A549 (cell line): ENCODE results near the gene ABCG5. TPM values are rescaled to one million over a fixed set of nuclear protein-coding genes. Genes with fewer than 3 reads are reported as not detected.

Experiments used
- ATAC-seq, 2 experiments: fragments of 200-7000 bp in 1 of 2; fragments of >200 bp in 1 of 2; cut with Nextera tagmentation in 1 of 2; cut with Tn5 transposase in 1 of 2; 3 replicates each; pipeline versions ENCODE4 v1.8.0 to v1.9.1; 2018 to 2020; ENCODE audit warnings: mild to moderate bottlenecking in 1 of 2, moderate library complexity in 1 of 2
- CTCF ChIA-PET: fragments of 300-600 bp; sonication (Branson Sonifier 250); formaldehyde crosslinking; extraction: SDS; loops from one replicate; lab custom pipeline; 2021; ENCODE audit warnings: antibody characterized with exemption, inconsistent platforms; lab: Yijun Ruan, JAX
- POLR2A ChIA-PET: fragments of 350-600 bp; formaldehyde crosslinking; extraction: SDS; loops from one replicate; lab custom pipeline; 2021; ENCODE audit warnings: antibody characterized with exemption, inconsistent platforms; lab: Yijun Ruan, JAX
- DNase-seq, 2 experiments: peaks; one replicate each; pipeline versions ENCODE4 v3.0.0 to v3.0.0-alpha.2; 2011 to 2016; ENCODE audit warnings: low read depth in 1 of 2, low spot score in 1 of 2
- FAIRE-seq: peaks from 2 replicates; lab custom pipeline; 2011; peaks lifted over from hg19 to GRCh38; lab: Jason Lieb, UNC
- H3K27ac ChIP-seq, 2 experiments: fragments of >200 bp; sonication (Bioruptor Twin); formaldehyde crosslinking; 3 replicates each; pipeline ENCODE4 v1.5.1; 2016 to 2017
- H3K4me1 ChIP-seq: fragments of >200 bp; sonication (Bioruptor Twin); formaldehyde crosslinking; 3 replicates; pipeline ENCODE4 v1.6.1; 2016
- H3K4me2 ChIP-seq: fragments of >200 bp; sonication (Bioruptor Twin); formaldehyde crosslinking; 3 replicates; pipeline ENCODE4 v1.6.1; 2016
- H3K4me3 ChIP-seq: fragments of >200 bp; sonication (Bioruptor Twin); formaldehyde crosslinking; 3 replicates; pipeline ENCODE4 v1.5.1; 2016
- H3K9me3 ChIP-seq: fragments of >200 bp; sonication (Bioruptor Twin); formaldehyde crosslinking; 3 replicates; pipeline ENCODE4 v1.6.1; 2016
- BHLHE40 ChIP-seq: IDR thresholded peaks from 2 replicates; pipeline ENCODE4 v1.6.1; 2012; ENCODE audit warnings: low read depth, low read length, inconsistent platforms
- CBX2 ChIP-seq: fragments of 200-600 bp; sonication (generic); IDR thresholded peaks from 2 replicates; pipeline ENCODE4 v1.6.1; 2016; ENCODE audit warnings: low read depth, mild to moderate bottlenecking, borderline replicate concordance
- CBX8 ChIP-seq: fragments of 200-600 bp; sonication (generic); IDR thresholded peaks from 2 replicates; pipeline ENCODE4 v1.6.1; 2016
- CHD4 ChIP-seq: fragments of 200-600 bp; sonication (generic); IDR thresholded peaks from 2 replicates; pipeline ENCODE4 v1.6.1; 2016; ENCODE audit warnings: antibody characterized with exemption, mild to moderate bottlenecking, borderline replicate concordance
- EHF ChIP-seq: fragments of 250-450 bp; sonication (Bioruptor Pico); IDR thresholded peaks from 2 replicates; pipeline ENCODE4 v1.5.0; 2020; ENCODE audit warnings: mild to moderate bottlenecking
- FOSB ChIP-seq: fragments of 250-450 bp; sonication (Bioruptor Pico); IDR thresholded peaks from 2 replicates; pipeline ENCODE4 v1.5.0; 2020; ENCODE audit warnings: mild to moderate bottlenecking, moderate library complexity
- FOSL2 ChIP-seq, 2 experiments: fragments of 450-650 bp in 1 of 2; fragments of >200 bp in 1 of 2; sonication (Bioruptor Twin) in 1 of 2; formaldehyde crosslinking; IDR thresholded peaks; 2 replicates each; pipeline versions ENCODE4 v1.5.0 to v1.6.1; 2016 to 2020; ENCODE audit warnings: mild to moderate bottlenecking in 1 of 2, moderate library complexity in 1 of 2
- HOXA7 ChIP-seq: fragments of 250-450 bp; sonication (Bioruptor Pico); IDR thresholded peaks from 2 replicates; pipeline ENCODE4 v1.5.0; 2020; ENCODE audit warnings: mild to moderate bottlenecking, moderate library complexity
- JUNB ChIP-seq: fragments of >200 bp; sonication (Bioruptor Twin); formaldehyde crosslinking; IDR thresholded peaks from 2 replicates; pipeline ENCODE4 v1.6.1; 2016
- KDM1A ChIP-seq: fragments of 200-600 bp; sonication (generic); IDR thresholded peaks from 2 replicates; pipeline ENCODE4 v1.6.1; 2016; ENCODE audit warnings: low read depth, mild to moderate bottlenecking
- MAFK ChIP-seq: fragments of 450-650 bp; IDR thresholded peaks from 2 replicates; pipeline ENCODE4 v1.6.1; 2014; ENCODE audit not compliant: partially characterized antibody
- MAZ ChIP-seq: fragments of 150-350 bp; IDR thresholded peaks from 2 replicates; pipeline ENCODE4 v1.6.1; 2014; ENCODE audit warnings: antibody characterized with exemption, low read depth, low read length, borderline replicate concordance
- NFE2L2 ChIP-seq: fragments of 150-350 bp; conservative IDR thresholded peaks from 2 replicates; pipeline ENCODE4 v1.6.1; 2014; ENCODE audit warnings: low read length
- NPAS2 ChIP-seq: fragments of 250-450 bp; sonication (Bioruptor Pico); IDR thresholded peaks from 2 replicates; pipeline ENCODE4 v1.8.0; 2022; ENCODE audit warnings: mild to moderate bottlenecking, moderate library complexity, borderline replicate concordance
- NR3C1 ChIP-seq: fragments of >200 bp; sonication (Bioruptor Twin); formaldehyde crosslinking; IDR thresholded peaks from 3 replicates; pipeline ENCODE4 v1.6.1; 2017
- PHF8 ChIP-seq: fragments of 200-600 bp; sonication (generic); IDR thresholded peaks from 2 replicates; pipeline ENCODE4 v1.6.1; 2016; ENCODE audit warnings: low read depth, mild to moderate bottlenecking, antibody characterized with exemption, moderate library complexity, borderline replicate concordance
- RARB ChIP-seq: fragments of 250-450 bp; sonication (Bioruptor Pico); IDR thresholded peaks from 2 replicates; pipeline ENCODE4 v1.8.0; 2021; ENCODE audit warnings: mild to moderate bottlenecking, moderate library complexity
- RCOR1 ChIP-seq: fragments of 150-350 bp; IDR thresholded peaks from 2 replicates; pipeline ENCODE4 v1.6.1; 2014; ENCODE audit warnings: antibody characterized with exemption, low read length, low read depth
- RNF2 ChIP-seq: fragments of 200-600 bp; sonication (generic); IDR thresholded peaks from 2 replicates; pipeline ENCODE4 v1.6.1; 2016; ENCODE audit warnings: low read depth, mild to moderate bottlenecking, antibody characterized with exemption, moderate library complexity, borderline replicate concordance
- SREBF2 ChIP-seq: fragments of 450-650 bp; IDR thresholded peaks from 2 replicates; pipeline ENCODE4 v1.6.1; 2014; ENCODE audit warnings: mild to moderate bottlenecking, moderate library complexity
- TFCP2L1 ChIP-seq: fragments of 250-450 bp; sonication (Bioruptor Pico); IDR thresholded peaks from 2 replicates; pipeline ENCODE4 v1.5.0; 2021; ENCODE audit warnings: mild to moderate bottlenecking
- TP53 ChIP-seq: fragments of 250-450 bp; sonication (Bioruptor Pico); IDR thresholded peaks from 2 replicates; pipeline ENCODE4 v1.5.0; 2021; ENCODE audit warnings: mild to moderate bottlenecking, moderate library complexity
- ZSCAN20 ChIP-seq: fragments of 250-450 bp; sonication (Bioruptor Pico); IDR thresholded peaks from 2 replicates; pipeline ENCODE4 v1.8.0; 2022; ENCODE audit warnings: mild to moderate bottlenecking, moderate library complexity
- WGBS: methylation state at CpG from one replicate; pipeline ENCODE4 v1.1.6; 2017; ENCODE audit errors: missing lambda C conversion rate; 5-methylcytosine and 5-hydroxymethylcytosine counted together
- polyA plus RNA-seq, 4 experiments: library from polyadenylated mRNA; depleted of rRNA in 3 of 4; stranded (reverse); fragments of >200 nt; fragmentation: RNase III in 1 of 4; extraction: RNeasy Plus Mini Kit Qiagen cat#74134 plus additional on column Dnase treatment in 1 of 4; gene quantifications; 2 replicates in 3 of 4; 3 replicates in 1 of 4; pipeline ENCODE4 v1.2.3, GENCODE V29; 2011 to 2017
- TF ChIP-seq, protein P1 (sequence below): fragments of 450-650 bp; IDR thresholded peaks from 2 replicates; pipeline ENCODE4 v1.6.1; 2014; ENCODE audit warnings: antibody characterized with exemption
- TF ChIP-seq, protein P2 (sequence below): fragments of >200 bp; sonication (Bioruptor Twin); formaldehyde crosslinking; IDR thresholded peaks from 3 replicates; pipeline ENCODE4 v1.6.1; 2016
- TF ChIP-seq, protein P3 (sequence below): fragments of 250-450 bp; sonication (Bioruptor Pico); IDR thresholded peaks from 2 replicates; pipeline ENCODE4 v1.5.0; 2020; ENCODE audit warnings: low read depth, mild to moderate bottlenecking, moderate library complexity

The ABCG5 gene
- polyA plus RNA-seq, 2 of the 4 experiments (the other 2 are of a cell fraction), result not detected

DNA sequence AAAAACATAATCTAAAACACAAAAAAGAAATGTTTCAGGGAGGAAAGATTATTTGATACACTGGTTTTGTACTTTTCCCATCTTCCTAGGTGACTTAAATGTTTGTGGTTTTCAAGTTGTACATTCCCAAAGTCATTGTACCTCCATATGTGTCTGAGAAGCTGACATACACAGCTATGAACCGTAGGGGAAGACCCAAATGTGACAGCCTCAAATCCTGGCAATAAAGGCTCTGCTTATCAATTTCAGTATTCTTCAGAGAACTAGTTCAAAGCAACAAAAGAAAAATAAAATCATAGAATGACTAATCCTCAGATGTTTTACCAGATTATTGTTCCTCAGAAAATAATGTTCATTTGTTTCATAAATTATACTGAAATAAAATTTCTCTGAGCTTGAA, 62.3 kb downstream of the ABCG5 start:
- DNase-seq (no peak), ATAC-seq (no peak), FAIRE-seq (no peak)
- H3K27ac ChIP-seq, result no peak overlapping the region
- no peak overlapping the region for H3K4me3 ChIP-seq
- ChIA-PET CTCF (no interaction called here), POLR2A (no interaction called here)
- peaks cover 6% of the 10 kb centered on the region; the same call in 1 of the 3 replicates for H3K4me1 ChIP-seq
- no peak overlapping the region for H3K4me2 ChIP-seq
- 78% methylated on average over 1 of the region's 1 CpG for WGBS
- no peak for TF ChIP-seq FOSL2 (IDR thresholded peaks at IDR 0.05)
- TF ChIP-seq FOSL2 (CRISPR knock-in tag; IDR thresholded peaks at IDR 0.05), result no peak
- TF ChIP-seq NR3C1, result no peak
- no peak for TF ChIP-seq FOSB (CRISPR knock-in tag)
- TF ChIP-seq, protein P1, sequence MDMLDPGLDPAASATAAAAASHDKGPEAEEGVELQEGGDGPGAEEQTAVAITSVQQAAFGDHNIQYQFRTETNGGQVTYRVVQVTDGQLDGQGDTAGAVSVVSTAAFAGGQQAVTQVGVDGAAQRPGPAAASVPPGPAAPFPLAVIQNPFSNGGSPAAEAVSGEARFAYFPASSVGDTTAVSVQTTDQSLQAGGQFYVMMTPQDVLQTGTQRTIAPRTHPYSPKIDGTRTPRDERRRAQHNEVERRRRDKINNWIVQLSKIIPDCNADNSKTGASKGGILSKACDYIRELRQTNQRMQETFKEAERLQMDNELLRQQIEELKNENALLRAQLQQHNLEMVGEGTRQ, result no peak
- no peak for TF ChIP-seq NPAS2
- TF ChIP-seq SREBF2, result no peak
- TF ChIP-seq, protein P2, sequence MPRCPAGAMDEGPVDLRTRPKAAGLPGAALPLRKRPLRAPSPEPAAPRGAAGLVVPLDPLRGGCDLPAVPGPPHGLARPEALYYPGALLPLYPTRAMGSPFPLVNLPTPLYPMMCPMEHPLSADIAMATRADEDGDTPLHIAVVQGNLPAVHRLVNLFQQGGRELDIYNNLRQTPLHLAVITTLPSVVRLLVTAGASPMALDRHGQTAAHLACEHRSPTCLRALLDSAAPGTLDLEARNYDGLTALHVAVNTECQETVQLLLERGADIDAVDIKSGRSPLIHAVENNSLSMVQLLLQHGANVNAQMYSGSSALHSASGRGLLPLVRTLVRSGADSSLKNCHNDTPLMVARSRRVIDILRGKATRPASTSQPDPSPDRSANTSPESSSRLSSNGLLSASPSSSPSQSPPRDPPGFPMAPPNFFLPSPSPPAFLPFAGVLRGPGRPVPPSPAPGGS, result no peak
- no peak for TF ChIP-seq TFCP2L1 (CRISPR knock-in tag)
- TF ChIP-seq RARB, result no peak
- TF ChIP-seq ZSCAN20 (CRISPR knock-in tag), result no peak
- TF ChIP-seq TP53 (CRISPR knock-in tag), result no peak
- TF ChIP-seq CBX2, result no peak
- TF ChIP-seq JUNB, result no peak
- TF ChIP-seq CBX8, result no peak
- TF ChIP-seq, protein P3, sequence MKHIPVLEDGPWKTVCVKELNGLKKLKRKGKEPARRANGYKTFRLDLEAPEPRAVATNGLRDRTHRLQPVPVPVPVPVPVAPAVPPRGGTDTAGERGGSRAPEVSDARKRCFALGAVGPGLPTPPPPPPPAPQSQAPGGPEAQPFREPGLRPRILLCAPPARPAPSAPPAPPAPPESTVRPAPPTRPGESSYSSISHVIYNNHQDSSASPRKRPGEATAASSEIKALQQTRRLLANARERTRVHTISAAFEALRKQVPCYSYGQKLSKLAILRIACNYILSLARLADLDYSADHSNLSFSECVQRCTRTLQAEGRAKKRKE (CRISPR knock-in tag), result no peak
- no peak for TF ChIP-seq BHLHE40
- no peaks in the 10 kb centered on the region for H3K9me3 ChIP-seq

DNA sequence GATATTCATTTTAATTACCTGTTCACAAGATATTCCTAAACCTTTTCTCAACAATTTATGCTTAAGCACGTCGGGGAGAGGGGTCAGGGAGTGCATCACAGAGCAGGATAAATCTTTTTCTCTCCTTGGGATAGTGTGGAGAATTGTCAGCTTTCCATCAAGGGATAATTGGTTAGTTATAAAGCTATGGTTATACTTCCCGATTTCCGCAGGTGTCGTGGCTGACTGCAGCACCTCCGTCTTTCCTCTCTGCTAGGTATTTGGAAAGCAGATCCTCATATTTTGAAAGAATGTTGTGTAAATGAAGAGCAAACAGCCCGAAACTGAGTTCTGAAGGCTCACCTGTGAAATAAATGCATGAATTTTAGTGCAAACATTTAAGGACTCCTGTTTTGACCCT, 64.0 kb downstream of the ABCG5 start:
- ChIA-PET POLR2A (interaction anchor here (1.2 to 1.7 kb wide), 4 partner anchors 21 to 179 kb away, joined by 3 to 8 read pairs (median 6); partner anchors contain the start of genes C1GALT1C1L, PLEKHH2 and THADA), CTCF (interaction anchor here (0.6 to 3.3 kb wide), 7 partner anchors 9 to 169 kb away, joined by 3 to 14 read pairs (median 3); no protein-coding TSS in a partner anchor)
- DNase-seq (peak in 1 of 2 experiments; percentile 12), ATAC-seq (peak; percentile 6 to 14; a peak in 3 of 6 replicates), FAIRE-seq (no peak)
- Histone ChIP-seq H3K4me3 (peak overlapping the region; percentile 65), H3K9me3 (no peaks in the 10 kb centered on the region), H3K27ac (peak overlapping the region; percentile 75 to 81), H3K4me2 (peak overlapping the region; percentile 84), H3K4me1 (peaks cover 6% of the 10 kb centered on the region; the same call in 1 of the 3 replicates)
- TF ChIP-seq RCOR1 (no peak), NFE2L2 (no peak), HOXA7 (CRISPR knock-in tag) (no peak), CBX2 (no peak), FOSL2 (IDR thresholded peaks at IDR 0.05) (no peak), FOSL2 (CRISPR knock-in tag; IDR thresholded peaks at IDR 0.05) (no peak), CBX8 (no peak), RNF2 (no peak), EHF (CRISPR knock-in tag) (no peak), PHF8 (no peak), MAZ (no peak), SREBF2 (no peak), KDM1A (no peak), CHD4 (no peak), MAFK (no peak)
- 51% methylated on average over 7 of the region's 7 CpGs for WGBS
